ENCODE data around the gene TMEM253.

DNA sequence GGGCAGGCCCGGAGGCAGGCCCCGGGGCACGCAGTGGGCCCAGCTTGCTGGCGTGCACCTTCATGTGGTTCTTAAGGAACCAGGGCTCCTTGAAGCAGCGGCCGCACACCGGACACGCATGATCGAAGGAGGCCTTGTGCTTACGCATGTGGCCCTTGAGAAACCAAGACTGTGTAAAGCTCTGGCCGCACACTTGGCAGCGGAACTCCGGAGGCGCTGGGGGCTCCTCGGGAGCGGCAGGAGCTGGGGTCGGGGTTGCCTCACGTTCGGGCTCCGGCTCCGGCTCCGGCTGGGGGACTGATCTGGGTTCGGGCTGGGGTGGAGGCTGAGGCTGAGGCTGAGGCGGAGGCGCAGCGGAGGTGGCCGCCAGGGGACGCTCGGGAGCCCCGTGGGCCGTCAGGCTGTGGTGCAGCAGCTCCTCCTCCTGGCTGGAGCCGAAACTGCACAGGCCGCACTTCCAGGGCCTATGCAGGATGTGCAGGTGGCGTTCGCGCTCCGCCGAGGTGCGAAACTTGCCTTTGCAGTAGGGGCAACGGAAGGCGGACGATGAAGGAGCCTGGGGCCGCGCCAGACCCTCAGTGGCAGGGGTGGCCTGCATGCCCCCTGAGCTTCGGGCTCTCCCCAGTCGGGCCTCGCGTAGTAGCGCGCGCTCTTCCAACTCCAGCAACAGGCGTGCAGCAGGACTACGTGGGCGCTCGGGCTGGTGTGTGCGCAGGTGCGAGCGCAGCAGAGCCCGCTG is 8.4 kb upstream of the TMEM253 start:
- TF ChIP-seq CTCF (IDR thresholded peaks at IDR 0.05) (peak; percentile 100), POLR2AphosphoS5 (IDR thresholded peaks at IDR 0.05) (peak; percentile 42 to 72), POLR2A (IDR thresholded peaks at IDR 0.05) (peak in 1 of 4 donors; percentile 16), EP300 (IDR thresholded peaks at IDR 0.05) (no peak)
